ENCODE results near the gene RANGRF.

RANGRF gene

GRCh38 chr17:8264836-8265542, 23.5 kb upstream of the RANGRF start (continued):
- no peak for TF ChIP-seq ZNF70 (CRISPR knock-in tag; IDR thresholded peaks at IDR 0.05)

DNA sequence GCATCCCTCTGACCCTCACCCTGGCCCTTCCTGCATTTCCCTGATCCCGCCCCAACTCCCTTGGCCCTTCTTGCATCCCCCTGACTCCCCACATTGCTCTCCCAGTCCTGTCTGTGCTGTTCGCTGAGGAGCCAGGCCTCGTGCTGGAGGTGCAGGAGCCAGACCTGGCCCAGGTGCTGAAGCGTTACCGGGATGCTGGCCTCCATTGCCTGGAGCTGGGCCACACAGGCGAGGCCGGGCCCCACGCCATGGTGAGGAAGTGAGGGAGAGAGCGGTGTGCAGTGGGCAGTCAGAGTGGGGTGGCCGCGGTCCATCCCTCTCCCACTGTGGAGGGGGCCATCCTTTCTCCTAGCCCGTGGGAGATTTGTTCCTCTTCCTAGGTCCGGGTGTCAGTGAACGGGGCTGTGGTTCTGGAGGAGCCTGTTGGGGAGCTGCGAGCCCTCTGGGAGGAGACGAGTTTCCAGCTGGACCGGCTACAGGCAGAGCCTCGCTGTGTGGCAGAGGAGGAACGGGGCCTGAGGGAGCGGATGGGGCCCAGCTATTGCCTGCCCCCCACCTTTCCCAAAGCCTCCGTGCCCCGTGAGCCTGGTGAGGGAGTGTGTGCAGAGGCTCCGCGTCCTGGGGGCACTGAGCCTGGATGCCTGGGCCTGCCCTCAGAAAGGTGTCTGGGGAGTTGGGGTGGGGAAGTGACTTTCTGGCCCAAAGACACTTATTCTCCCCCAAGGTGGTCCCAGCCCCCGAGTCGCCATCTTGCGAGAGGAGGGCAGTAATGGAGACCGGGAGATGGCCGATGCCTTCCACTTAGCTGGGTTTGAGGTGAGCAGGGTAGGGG, 21.6 kb upstream of the RANGRF start:
- no peak for ATAC-seq
- no peak for TF ChIP-seq CSRNP3 (CRISPR knock-in tag; IDR thresholded peaks at IDR 0.05)
- no peak for TF ChIP-seq PATZ1 (CRISPR knock-in tag; IDR thresholded peaks at IDR 0.05; ENCODE audit: borderline replicate concordance)

- TF ChIP-seq TCF4 (CRISPR knock-in tag; IDR thresholded peaks at IDR 0.05; ENCODE audit: borderline replicate concordance) (no peak), ZNF70 (CRISPR knock-in tag; IDR thresholded peaks at IDR 0.05) (no peak), OSR1 (CRISPR knock-in tag; IDR thresholded peaks at IDR 0.05) (no peak), CSRNP3 (CRISPR knock-in tag; IDR thresholded peaks at IDR 0.05) (no peak), ZC3H10 (CRISPR knock-in tag; IDR thresholded peaks at IDR 0.05) (no peak), ZNF8 (CRISPR knock-in tag; IDR thresholded peaks at IDR 0.05) (no peak), ESRRG (CRISPR knock-in tag; IDR thresholded peaks at IDR 0.05) (no peak)
- no peak for ATAC-seq
Measured at GRCh38 chr17:8267480-8268147, 20.9 kb upstream of the RANGRF start.

GRCh38 chr17:8268550-8269298, 19.7 kb upstream of the RANGRF start:
- TF ChIP-seq CSRNP3 (CRISPR knock-in tag; IDR thresholded peaks at IDR 0.05), result no peak
- TF ChIP-seq TOX (CRISPR knock-in tag; IDR thresholded peaks at IDR 0.05; ENCODE audit: borderline replicate concordance), result no peak
- TF ChIP-seq ZNF565 (CRISPR knock-in tag; conservative IDR thresholded peaks at IDR 0.05; ENCODE audit: low read depth), result no peak
- TF ChIP-seq BACH2 (CRISPR knock-in tag; IDR thresholded peaks at IDR 0.05; ENCODE audit: borderline replicate concordance), result no peak
- no peak for TF ChIP-seq ZNF8 (CRISPR knock-in tag; IDR thresholded peaks at IDR 0.05)
- TF ChIP-seq ESRRG (CRISPR knock-in tag; IDR thresholded peaks at IDR 0.05), result no peak
- no peak for TF ChIP-seq PPARA (CRISPR knock-in tag; IDR thresholded peaks at IDR 0.05; ENCODE audit: borderline replicate concordance)
- no peak for ATAC-seq

DNA sequence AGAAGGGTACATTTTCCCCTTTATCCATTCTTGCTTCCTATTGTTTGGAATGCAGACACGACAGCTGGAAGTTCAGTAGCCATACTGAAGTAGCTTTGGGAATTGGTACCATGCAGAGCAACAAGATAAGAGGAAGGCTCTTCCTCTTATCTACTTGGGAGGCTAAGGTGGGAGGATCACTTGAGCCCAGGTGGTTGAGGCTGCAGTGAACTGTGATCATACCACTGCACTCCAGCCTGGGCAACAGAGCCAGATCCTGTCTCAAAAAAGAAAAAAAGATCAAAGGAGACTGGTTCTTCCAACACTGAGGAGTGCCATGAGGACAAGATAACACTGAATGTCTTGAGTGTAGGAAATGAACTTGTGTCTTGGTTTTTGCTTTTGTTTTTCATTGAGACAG, 16.0 kb upstream of the RANGRF start:
- no peak for ATAC-seq
- TF ChIP-seq, protein P1, sequence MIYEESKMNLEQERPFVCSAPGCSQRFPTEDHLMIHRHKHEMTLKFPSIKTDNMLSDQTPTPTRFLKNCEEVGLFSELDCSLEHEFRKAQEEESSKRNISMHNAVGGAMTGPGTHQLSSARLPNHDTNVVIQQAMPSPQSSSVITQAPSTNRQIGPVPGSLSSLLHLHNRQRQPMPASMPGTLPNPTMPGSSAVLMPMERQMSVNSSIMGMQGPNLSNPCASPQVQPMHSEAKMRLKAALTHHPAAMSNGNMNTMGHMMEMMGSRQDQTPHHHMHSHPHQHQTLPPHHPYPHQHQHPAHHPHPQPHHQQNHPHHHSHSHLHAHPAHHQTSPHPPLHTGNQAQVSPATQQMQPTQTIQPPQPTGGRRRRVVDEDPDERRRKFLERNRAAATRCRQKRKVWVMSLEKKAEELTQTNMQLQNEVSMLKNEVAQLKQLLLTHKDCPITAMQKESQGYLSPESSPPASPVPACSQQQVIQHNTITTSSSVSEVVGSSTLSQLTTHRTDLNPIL (CRISPR knock-in tag; IDR thresholded peaks at IDR 0.05; ENCODE audit: low read depth), result no peak
- TF ChIP-seq RARB (CRISPR knock-in tag; IDR thresholded peaks at IDR 0.05), result no peak
- no peak for TF ChIP-seq TOX (CRISPR knock-in tag; IDR thresholded peaks at IDR 0.05; ENCODE audit: borderline replicate concordance)
- no peak for TF ChIP-seq PATZ1 (CRISPR knock-in tag; IDR thresholded peaks at IDR 0.05; ENCODE audit: borderline replicate concordance)
- TF ChIP-seq ZC3H10 (CRISPR knock-in tag; IDR thresholded peaks at IDR 0.05), result no peak
- TF ChIP-seq CSRNP3 (CRISPR knock-in tag; IDR thresholded peaks at IDR 0.05), result no peak
- no peak for TF ChIP-seq ZFP3 (CRISPR knock-in tag; IDR thresholded peaks at IDR 0.05)
- TF ChIP-seq ARNTL (CRISPR knock-in tag; IDR thresholded peaks at IDR 0.05; ENCODE audit: borderline replicate concordance, low read depth), result no peak
- TF ChIP-seq ZNF565 (CRISPR knock-in tag; conservative IDR thresholded peaks at IDR 0.05; ENCODE audit: low read depth), result no peak
- TF ChIP-seq SNAI2 (CRISPR knock-in tag; IDR thresholded peaks at IDR 0.05), result no peak
- TF ChIP-seq GLIS3 (CRISPR knock-in tag; IDR thresholded peaks at IDR 0.05), result no peak
- no peak for TF ChIP-seq BACH2 (CRISPR knock-in tag; IDR thresholded peaks at IDR 0.05; ENCODE audit: borderline replicate concordance)
